ENCODE results near the gene GJA10. TPM values are rescaled to one million over a fixed set of nuclear protein-coding genes. Genes with fewer than 3 reads are reported as not detected.

Gene GJA10
- total RNA-seq, 1 donor, result not detected

GRCh38 chr6:89938014-89938413 lies 43.7 kb downstream of the GJA10 start:
- no peak overlapping the region for H3K4me3 ChIP-seq (ENCODE audit: low read depth, low read length)
- TF ChIP-seq, protein P1, sequence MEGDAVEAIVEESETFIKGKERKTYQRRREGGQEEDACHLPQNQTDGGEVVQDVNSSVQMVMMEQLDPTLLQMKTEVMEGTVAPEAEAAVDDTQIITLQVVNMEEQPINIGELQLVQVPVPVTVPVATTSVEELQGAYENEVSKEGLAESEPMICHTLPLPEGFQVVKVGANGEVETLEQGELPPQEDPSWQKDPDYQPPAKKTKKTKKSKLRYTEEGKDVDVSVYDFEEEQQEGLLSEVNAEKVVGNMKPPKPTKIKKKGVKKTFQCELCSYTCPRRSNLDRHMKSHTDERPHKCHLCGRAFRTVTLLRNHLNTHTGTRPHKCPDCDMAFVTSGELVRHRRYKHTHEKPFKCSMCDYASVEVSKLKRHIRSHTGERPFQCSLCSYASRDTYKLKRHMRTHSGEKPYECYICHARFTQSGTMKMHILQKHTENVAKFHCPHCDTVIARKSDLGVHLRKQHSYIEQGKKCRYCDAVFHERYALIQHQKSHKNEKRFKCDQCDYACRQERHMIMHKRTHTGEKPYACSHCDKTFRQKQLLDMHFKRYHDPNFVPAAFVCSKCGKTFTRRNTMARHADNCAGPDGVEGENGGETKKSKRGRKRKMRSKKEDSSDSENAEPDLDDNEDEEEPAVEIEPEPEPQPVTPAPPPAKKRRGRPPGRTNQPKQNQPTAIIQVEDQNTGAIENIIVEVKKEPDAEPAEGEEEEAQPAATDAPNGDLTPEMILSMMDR (IDR thresholded peaks at IDR 0.05; ENCODE audit: insufficient read depth, low read depth, low read length), result no peak
- DNase-seq (ENCODE audit: low read depth), result no peak

DNA sequence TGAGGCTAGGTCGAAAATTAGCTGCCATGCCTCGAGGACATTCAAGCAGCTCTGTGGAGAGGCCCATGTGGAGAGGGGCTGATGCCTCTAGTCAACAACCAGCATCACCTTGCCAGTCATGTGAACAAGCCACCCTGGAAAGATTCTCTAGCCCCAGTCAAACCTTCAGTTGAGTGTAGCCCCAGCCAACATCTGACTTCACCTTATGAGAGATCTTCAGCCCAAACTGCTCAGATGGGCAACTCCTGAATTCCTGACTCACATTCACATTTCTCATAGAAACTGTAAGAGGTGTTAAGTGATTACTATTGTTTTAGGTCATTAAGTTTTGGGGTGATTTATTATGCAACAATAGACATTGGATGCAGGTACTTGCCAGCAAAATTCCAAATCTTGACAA lies 44.9 kb downstream of the GJA10 start:
- H3K4me3 ChIP-seq (ENCODE audit: low read depth, low read length), result no peak overlapping the region
- TF ChIP-seq, protein P1 (IDR thresholded peaks at IDR 0.05; ENCODE audit: insufficient read depth, low read depth, low read length), result no peak
- DNase-seq (ENCODE audit: low read depth), result no peak

- peak; percentile 86 for DNase-seq (ENCODE audit: low read depth)
- H3K4me3 ChIP-seq (ENCODE audit: low read depth, low read length), result no peak overlapping the region
- TF ChIP-seq, protein P1 (IDR thresholded peaks at IDR 0.05; ENCODE audit: insufficient read depth, low read depth, low read length), result peak; percentile 76
These were observed 46.2 kb downstream of the GJA10 start for GRCh38 chr6:89940225-89941027.

GRCh38 chr6:89941031-89941762 lies 46.9 kb downstream of the GJA10 start:
- TF ChIP-seq, protein P1 (IDR thresholded peaks at IDR 0.05; ENCODE audit: insufficient read depth, low read depth, low read length), result no peak
- no peak for DNase-seq (ENCODE audit: low read depth)
- no peak overlapping the region for H3K4me3 ChIP-seq (ENCODE audit: low read depth, low read length)

DNA sequence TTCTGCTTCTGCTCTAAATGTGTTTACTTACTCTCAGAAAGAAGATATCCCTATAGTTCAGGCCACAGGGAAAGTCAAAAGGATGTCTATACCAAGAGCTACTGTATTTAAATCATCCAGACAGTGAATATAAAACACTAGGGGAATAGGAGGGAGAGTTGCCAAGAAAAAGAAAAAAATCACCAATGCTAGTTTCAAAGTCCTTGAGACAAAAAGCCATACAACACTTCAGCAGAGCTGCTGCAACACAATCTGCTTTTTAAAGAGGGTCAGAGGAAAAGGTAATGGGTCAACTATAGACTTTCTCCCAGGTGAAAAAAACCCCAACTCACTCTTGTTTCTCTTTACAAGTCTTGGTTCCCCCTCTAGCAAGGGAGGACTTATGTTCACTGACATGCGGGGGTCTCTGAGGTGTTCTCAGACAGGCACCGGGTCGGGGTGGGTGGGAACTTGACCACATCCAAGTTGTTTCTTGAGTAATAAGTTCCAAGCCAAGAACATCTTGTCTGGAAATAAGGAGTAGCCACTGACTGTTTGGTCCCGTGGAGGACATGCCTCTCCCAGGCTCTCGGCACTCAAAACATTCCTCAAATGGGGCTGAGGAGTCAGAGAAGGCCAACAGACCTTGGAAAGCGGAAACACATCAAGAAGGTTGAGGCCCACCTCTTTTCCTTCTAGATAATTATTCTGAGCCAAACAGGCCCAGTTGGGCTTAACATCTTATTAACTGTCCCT lies 47.7 kb downstream of the GJA10 start:
- no peak overlapping the region for H3K4me3 ChIP-seq (ENCODE audit: low read depth, low read length)
- DNase-seq (ENCODE audit: low read depth), result no peak
- TF ChIP-seq, protein P1 (IDR thresholded peaks at IDR 0.05; ENCODE audit: insufficient read depth, low read depth, low read length), result no peak

GRCh38 chr6:89942601-89943000 lies 48.3 kb downstream of the GJA10 start:
- DNase-seq (ENCODE audit: low read depth), result no peak
- TF ChIP-seq, protein P1 (IDR thresholded peaks at IDR 0.05; ENCODE audit: insufficient read depth, low read depth, low read length), result no peak
- no peak overlapping the region for H3K4me3 ChIP-seq (ENCODE audit: low read depth, low read length)
